Measurements from ENCODE around the gene CUL3.

- TF ChIP-seq, protein P1, sequence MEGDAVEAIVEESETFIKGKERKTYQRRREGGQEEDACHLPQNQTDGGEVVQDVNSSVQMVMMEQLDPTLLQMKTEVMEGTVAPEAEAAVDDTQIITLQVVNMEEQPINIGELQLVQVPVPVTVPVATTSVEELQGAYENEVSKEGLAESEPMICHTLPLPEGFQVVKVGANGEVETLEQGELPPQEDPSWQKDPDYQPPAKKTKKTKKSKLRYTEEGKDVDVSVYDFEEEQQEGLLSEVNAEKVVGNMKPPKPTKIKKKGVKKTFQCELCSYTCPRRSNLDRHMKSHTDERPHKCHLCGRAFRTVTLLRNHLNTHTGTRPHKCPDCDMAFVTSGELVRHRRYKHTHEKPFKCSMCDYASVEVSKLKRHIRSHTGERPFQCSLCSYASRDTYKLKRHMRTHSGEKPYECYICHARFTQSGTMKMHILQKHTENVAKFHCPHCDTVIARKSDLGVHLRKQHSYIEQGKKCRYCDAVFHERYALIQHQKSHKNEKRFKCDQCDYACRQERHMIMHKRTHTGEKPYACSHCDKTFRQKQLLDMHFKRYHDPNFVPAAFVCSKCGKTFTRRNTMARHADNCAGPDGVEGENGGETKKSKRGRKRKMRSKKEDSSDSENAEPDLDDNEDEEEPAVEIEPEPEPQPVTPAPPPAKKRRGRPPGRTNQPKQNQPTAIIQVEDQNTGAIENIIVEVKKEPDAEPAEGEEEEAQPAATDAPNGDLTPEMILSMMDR (IDR thresholded peaks at IDR 0.05; ENCODE audit: low read depth, low read length) = no peak
- TF ChIP-seq EZH2phosphoT487 (IDR thresholded peaks at IDR 0.05; ENCODE audit: low read depth) = no peak
Measured at GRCh38 chr2:224595518-224595917, 10.4 kb upstream of the CUL3 start.
